Gastrocnemius medialis (tissue), 4 donors: ENCODE measurements around the gene MN1.

ENCODE experiments used
- CTCF ChIP-seq, 5 experiments: fragments of 450-650 bp in 3 of 5; fragments of 200-600 bp in 2 of 5; sonication (generic) in 2 of 5; IDR thresholded peaks in 4 of 5; conservative IDR thresholded peaks in 1 of 5; 1 replicate in 4 of 5; 2 replicates in 1 of 5; pipeline ENCODE4 v1.5.1; 2016 to 2019; ENCODE audit warnings: antibody characterized with exemption in 5 of 5, mild to moderate bottlenecking in 3 of 5, moderate library complexity in 3 of 5
- POLR2A ChIP-seq, 2 donors: fragments of 450-650 bp; IDR thresholded peaks; one replicate each; pipeline ENCODE4 v1.6.1; 2017; ENCODE audit warnings: antibody characterized with exemption in 2 of 2, mild to moderate bottlenecking in 2 of 2, moderate library complexity in 2 of 2

GRCh38 chr22:27780161-27780575, 21.4 kb downstream of the MN1 start:
- TF ChIP-seq CTCF (IDR thresholded peaks at IDR 0.05 in 4 of 5, conservative IDR thresholded peaks at IDR 0.05 in 1 of 5) (no peak), POLR2A (IDR thresholded peaks at IDR 0.05) (no peak)
